Kidney (tissue), 14 donors: ENCODE data around the gene IKBIP. TPM values are rescaled to one million over a fixed set of nuclear protein-coding genes. Genes with fewer than 3 reads are reported as not detected.

Experiments
- DNase-seq, 5 donors: peaks; one replicate each; pipeline ENCODE4 v3.0.0-alpha.2; 2013 to 2020
- FAIRE-seq: peaks from 2 replicates; lab custom pipeline; 2012; peaks lifted over from hg19 to GRCh38; lab: Jason Lieb, UNC
- H3K27ac ChIP-seq, 2 donors: one replicate each; pipeline ENCODE4 v1.7.0; 2013; ENCODE audit warnings: low read depth in 2 of 2, low read length in 2 of 2, inconsistent platforms in 1 of 2
- H3K27me3 ChIP-seq: one replicate; pipeline ENCODE4 v1.7.1; 2013; ENCODE audit warnings: low read length, inconsistent platforms; ENCODE audit not compliant: control insufficient read depth, insufficient read depth
- H3K36me3 ChIP-seq, 3 donors: one replicate each; pipeline versions ENCODE4 v1.7.0 to v1.7.1; 2013; ENCODE audit warnings: low read length in 3 of 3, control low read depth in 1 of 3, inconsistent platforms in 1 of 3; ENCODE audit not compliant: insufficient read depth in 3 of 3, control insufficient read depth in 2 of 3
- H3K4me1 ChIP-seq, 3 donors: one replicate each; pipeline versions ENCODE4 v1.7.0 to v1.7.1; 2013; ENCODE audit warnings: low read length in 3 of 3, inconsistent platforms in 1 of 3, low read depth in 1 of 3; ENCODE audit not compliant: control insufficient read depth in 2 of 3, insufficient read depth in 2 of 3
- H3K4me3 ChIP-seq, 3 donors: one replicate each; pipeline versions ENCODE4 v1.7.0 to v1.8.1; 2013; ENCODE audit warnings: low read length in 3 of 3, control low read depth in 1 of 3, inconsistent platforms in 1 of 3
- H3K9ac ChIP-seq, 3 donors: one replicate each; pipeline versions ENCODE4 v1.7.0 to v1.7.1; 2013; ENCODE audit warnings: low read length in 3 of 3, control low read depth in 1 of 3, inconsistent platforms in 1 of 3
- H3K9me3 ChIP-seq, 3 donors: one replicate each; pipeline versions ENCODE4 v1.7.0 to v1.7.1; 2013; ENCODE audit warnings: low read length in 3 of 3, control low read depth in 1 of 3, inconsistent platforms in 1 of 3; ENCODE audit not compliant: control insufficient read depth in 2 of 3, insufficient read depth in 1 of 3
- CTCF ChIP-seq: IDR thresholded peaks from 3 replicates; pipeline ENCODE4 v1.5.1; 2012; ENCODE audit warnings: mild to moderate bottlenecking, moderate library complexity, borderline replicate concordance; ENCODE audit not compliant: insufficient read depth; ENCODE audit errors: extremely low read depth
- intact Hi-C: fragments of 100-400 bp; cut with DNase I; formaldehyde crosslinking; loops from one replicate; pipeline ENCODE4 v1.11.1; 2022
- polyA plus RNA-seq: library from polyadenylated mRNA; stranded (reverse); fragments of 350-450 nt; fragmentation: Illumina TruSeq; extraction: RNeasy Lipid Tissue Mini Kit (QIAGEN cat#74804); gene quantifications from one replicate; pipeline ENCODE4 v1.2.3, GENCODE V29; 2014; ENCODE audit warnings: low read depth, low replicate concordance; ENCODE audit not compliant: insufficient read depth
- total RNA-seq: library from RNA; stranded (reverse); fragmentation: NEBNext Ultra II Directional; extraction: Animal tissue kit (Norgen Biotek cat#: 25700); gene quantifications from one replicate; pipeline ENCODE4 v1.2.1, GENCODE V29; 2021
- donor health status: control.
- donor health status: control.
- donor health status: control.
- donor health status: control.
- donor health status: control.
- donor health status: DM: yes; HTN: yes; CAD: no.
- donor health status: Normal renal cell carcinoma (clear cell type).

IKBIP gene
- total and polyA plus RNA-seq, 2 donors from 2014 or later = 5.9 to 10.9 TPM

- TF ChIP-seq CTCF = no peak
- H3K4me1 ChIP-seq = peaks cover 0 to 4% (median 3%) of the 10 kb centered on the region in 3 donors
- FAIRE-seq (no peak), DNase-seq (peak in 4 of 5 donors; percentile 52 to 89 (median 67))
- H3K36me3 ChIP-seq = peaks cover 0 to 24% (median 10%) of the 10 kb centered on the region in 3 donors
- no peaks in the 10 kb centered on the region for H3K27me3 ChIP-seq
- intact Hi-C loops = loop anchor here (10.0 kb wide), 1 partner anchor 51 kb away; the partner anchor contains the start of genes APAF1 and IKBIP
- H3K9ac ChIP-seq = peak overlapping the region; percentile 93 to 97 (median 94)
- peak overlapping the region; percentile 97 to 98 for H3K27ac ChIP-seq
- no peaks in the 10 kb centered on the region for H3K9me3 ChIP-seq
- H3K4me3 ChIP-seq = peak overlapping the region; percentile 87 to 96 (median 92)
Observed at GRCh38 chr12:98594050-98594835, 50.3 kb downstream of the IKBIP start.

- Histone ChIP-seq H3K9ac (peak within 1 kb of the TSS; percentile 93 to 97 (median 94)), H3K9me3 (no peaks in the 10 kb centered on the region), H3K4me1 (peaks cover 0 to 4% (median 3%) of the 10 kb centered on the region in 3 donors), H3K4me3 (peak within 1 kb of the TSS; percentile 87 to 96 (median 92)), H3K27ac (peak within 1 kb of the TSS; percentile 97 to 98), H3K27me3 (no peaks in the 10 kb centered on the region), H3K36me3 (peaks cover 0 to 21% (median 7%) of the 10 kb centered on the region in 3 donors)
- intact Hi-C loops = loop anchor here (10.0 kb wide), 1 partner anchor 51 kb away; the partner anchor contains the start of genes APAF1 and IKBIP
- FAIRE-seq = peak; percentile 80
- peak; percentile 97 to 99 (median 99) for DNase-seq
- TF ChIP-seq CTCF = no peak
Observed at GRCh38 chr12:98593351-98594049, 51.1 kb downstream of the IKBIP start, which contains the start of gene SLC25A3. TSS of gene SLC25A3 (plus strand) at chr12:98593686. CDS start at chr12:98593979, 293 bp downstream.

- Histone ChIP-seq H3K9me3 (no peaks in the 10 kb centered on the region), H3K27me3 (no peaks in the 10 kb centered on the region), H3K27ac (peak overlapping the region; percentile 80 to 83), H3K4me3 (peak overlapping the region; percentile 73 to 96 (median 76)), H3K36me3 (peaks cover 0 to 14% (median 2%) of the 10 kb centered on the region in 3 donors), H3K9ac (peak overlapping the region; percentile 50 to 74 (median 59)), H3K4me1 (peaks cover 0 to 4% (median 3%) of the 10 kb centered on the region in 3 donors)
- DNase-seq (no peak), FAIRE-seq (no peak)
- no peak for TF ChIP-seq CTCF
- intact Hi-C loops = loop anchor here (10.0 kb wide), 1 partner anchor 52 kb away; the partner anchor contains the start of genes APAF1 and IKBIP
Observed at GRCh38 chr12:98592825-98593322, 51.7 kb downstream of the IKBIP start.
